Natural killer cell (primary cell): ENCODE data around the gene ABCA10. TPM values are rescaled to one million over a fixed set of nuclear protein-coding genes. Genes with fewer than 3 reads are reported as not detected.

ENCODE experiments used
- ATAC-seq, 3 donors: fragments of 150-1000 bp in 2 of 3; fragments of 200-7000 bp in 1 of 3; cut with Tn5 transposase; 1 replicate in 1 of 3; 2 replicates in 2 of 3; pipeline ENCODE4 v1.10.0; 2021; ENCODE audit warnings: mild to moderate bottlenecking in 2 of 3, moderate library complexity in 2 of 3
- DNase-seq, 2 donors: peaks; one replicate each; pipeline versions ENCODE4 v3.0.0 to v3.0.0-alpha.2; 2013 to 2021; ENCODE audit warnings: mixed read lengths in 1 of 2
- H3K27ac ChIP-seq: one replicate; pipeline ENCODE4 v1.5.1; 2013; ENCODE audit warnings: mild to moderate bottlenecking, low read length
- H3K27me3 ChIP-seq: one replicate; pipeline ENCODE4 v1.6.1; 2013; ENCODE audit warnings: low read length; ENCODE audit not compliant: control insufficient read depth, insufficient read depth
- H3K36me3 ChIP-seq: one replicate; pipeline ENCODE4 v1.6.1; 2013; ENCODE audit warnings: low read length; ENCODE audit not compliant: control insufficient read depth, insufficient read depth
- H3K4me1 ChIP-seq: one replicate; pipeline ENCODE4 v1.6.1; 2013; ENCODE audit warnings: low read length; ENCODE audit not compliant: control insufficient read depth, insufficient read depth
- H3K4me3 ChIP-seq: one replicate; pipeline ENCODE4 v1.5.1; 2013; ENCODE audit warnings: low read length
- H3K9me3 ChIP-seq: one replicate; pipeline ENCODE4 v1.6.1; 2013; ENCODE audit warnings: low read length; ENCODE audit not compliant: control insufficient read depth, insufficient read depth
- H3K27ac Mint-ChIP-seq, 2 donors: one replicate each; pipeline ENCODE4 v1.8.0; 2022; ENCODE audit warnings: mild to moderate bottlenecking in 2 of 2, mixed read lengths in 2 of 2, moderate library complexity in 1 of 2
- H3K27me3 Mint-ChIP-seq, 2 donors: one replicate each; pipeline ENCODE4 v1.8.0; 2022; ENCODE audit warnings: low read depth in 2 of 2, mixed read lengths in 2 of 2
- H3K36me3 Mint-ChIP-seq: one replicate; pipeline ENCODE4 v1.8.0; 2022; ENCODE audit warnings: mixed read lengths
- H3K4me1 Mint-ChIP-seq, 2 donors: one replicate each; pipeline ENCODE4 v1.8.0; 2022; ENCODE audit warnings: mixed read lengths in 2 of 2
- H3K4me3 Mint-ChIP-seq: one replicate; pipeline ENCODE4 v1.8.0; 2022; ENCODE audit warnings: mild to moderate bottlenecking, moderate library complexity, mixed read lengths
- H3K9me3 Mint-ChIP-seq, 2 donors: one replicate each; pipeline ENCODE4 v1.8.0; 2022; ENCODE audit warnings: mixed read lengths in 2 of 2
- CTCF ChIP-seq: fragments of 200-600 bp; IDR thresholded peaks from one replicate; pipeline ENCODE4 v1.8.0; 2022; ENCODE audit warnings: antibody characterized with exemption
- WGBS: methylation state at CpG from one replicate; pipeline ENCODE4 v1.1.7; 2013; ENCODE audit warnings: missing lambda C conversion rate; ENCODE audit not compliant: insufficient coverage; 5-methylcytosine and 5-hydroxymethylcytosine counted together
- intact Hi-C: fragments of 100-400 bp; cut with micrococcal nuclease; formaldehyde crosslinking; loops from one replicate; pipeline ENCODE4 v1.14.2; 2022
- total RNA-seq, 4 donors: library from RNA; stranded (reverse); fragments of 120-200 nt in 1 of 4; gene quantifications; one replicate each; pipeline versions ENCODE4 v1.2.3 to v1.2.4, GENCODE V29; 2013 to 2022

ABCA10 gene
- total RNA-seq, 3 donors from 2014 or later (not counting 1 experiment from before 2014, with no cell fraction given): 2.3 to 3.4 (median 2.7) TPM

DNA sequence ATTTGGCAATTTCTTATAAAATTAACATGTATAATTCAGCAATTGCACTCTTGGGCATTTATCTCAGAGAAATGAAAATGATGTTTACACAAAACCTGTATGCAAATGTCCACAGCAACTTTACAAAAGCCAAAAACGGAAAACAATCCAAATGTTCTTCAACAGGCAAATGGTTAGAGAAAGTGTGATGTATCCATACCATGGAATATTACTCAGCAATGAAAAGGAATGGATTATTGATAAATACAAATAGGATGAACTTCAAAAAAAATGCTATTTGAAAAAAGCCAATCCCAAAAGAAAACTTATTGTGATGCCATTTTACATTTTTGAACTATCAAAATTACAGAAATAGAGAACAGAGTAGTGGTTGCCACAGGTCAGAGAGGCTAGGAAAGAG lies 37.2 kb upstream of the ABCA10 start:
- Mint-ChIP-seq H3K4me3 (no peak overlapping the region), H3K27me3 (no peaks in the 10 kb centered on the region), H3K9me3 (no peaks in the 10 kb centered on the region), H3K36me3 (no peaks in the 10 kb centered on the region), H3K4me1 (no peaks in the 10 kb centered on the region), H3K27ac (no peak overlapping the region)
- no peak for TF ChIP-seq CTCF
- H3K4me3 ChIP-seq: no peak overlapping the region
- H3K27ac ChIP-seq: no peak overlapping the region
- H3K9me3 ChIP-seq: no peaks in the 10 kb centered on the region
- H3K4me1 ChIP-seq: no peaks in the 10 kb centered on the region
- intact Hi-C loops: no loop called here
- no CpG with 5 or more reads among the region's 1 CpG for WGBS
- ATAC-seq (no peak), DNase-seq (no peak)
- H3K27me3 ChIP-seq: no peaks in the 10 kb centered on the region
- peaks cover 4% of the 10 kb centered on the region for H3K36me3 ChIP-seq

- H3K4me1 ChIP-seq: no peaks in the 10 kb centered on the region
- TF ChIP-seq CTCF: no peak
- intact Hi-C loops: no loop called here
- Mint-ChIP-seq H3K9me3 (no peaks in the 10 kb centered on the region), H3K27ac (no peak overlapping the region), H3K4me1 (no peaks in the 10 kb centered on the region), H3K36me3 (peaks cover 9% of the 10 kb centered on the region), H3K27me3 (no peaks in the 10 kb centered on the region), H3K4me3 (no peak overlapping the region)
- H3K4me3 ChIP-seq: no peak overlapping the region
- no peaks in the 10 kb centered on the region for H3K9me3 ChIP-seq
- H3K27me3 ChIP-seq: no peaks in the 10 kb centered on the region
- no peak overlapping the region for H3K27ac ChIP-seq
- peaks cover 12% of the 10 kb centered on the region for H3K36me3 ChIP-seq
- 62% methylated on average over 1 of the region's 1 CpG for WGBS
- DNase-seq: no peak
- ATAC-seq: no peak
These were observed 25.6 kb upstream of the ABCA10 start for GRCh38 chr17:69254187-69254586.

GRCh38 chr17:69250641-69251040 lies 22.0 kb upstream of the ABCA10 start:
- TF ChIP-seq CTCF: no peak
- Mint-ChIP-seq H3K27ac (no peak overlapping the region), H3K36me3 (peaks cover 9% of the 10 kb centered on the region), H3K27me3 (no peaks in the 10 kb centered on the region), H3K4me3 (no peak overlapping the region), H3K9me3 (no peaks in the 10 kb centered on the region), H3K4me1 (no peaks in the 10 kb centered on the region)
- peaks cover 12% of the 10 kb centered on the region for H3K36me3 ChIP-seq
- H3K4me1 ChIP-seq: no peaks in the 10 kb centered on the region
- H3K27me3 ChIP-seq: no peaks in the 10 kb centered on the region
- H3K4me3 ChIP-seq: no peak overlapping the region
- H3K9me3 ChIP-seq: no peaks in the 10 kb centered on the region
- intact Hi-C loops: no loop called here
- H3K27ac ChIP-seq: no peak overlapping the region
- WGBS: 97% methylated on average over 4 of the region's 4 CpGs
- ATAC-seq (no peak), DNase-seq (no peak)

GRCh38 chr17:69246726-69247375 lies 18.2 kb upstream of the ABCA10 start:
- Histone ChIP-seq H3K4me1 (no peaks in the 10 kb centered on the region), H3K36me3 (no peaks in the 10 kb centered on the region), H3K4me3 (no peak overlapping the region), H3K27me3 (no peaks in the 10 kb centered on the region), H3K27ac (no peak overlapping the region), H3K9me3 (no peaks in the 10 kb centered on the region)
- Mint-ChIP-seq H3K36me3 (no peaks in the 10 kb centered on the region), H3K4me1 (no peaks in the 10 kb centered on the region), H3K9me3 (no peaks in the 10 kb centered on the region), H3K27ac (no peak overlapping the region), H3K4me3 (no peak overlapping the region), H3K27me3 (no peaks in the 10 kb centered on the region)
- TF ChIP-seq CTCF: peak; percentile 87
- WGBS: 100% methylated on average over 2 of the region's 4 CpGs
- intact Hi-C loops: loop anchor here (1.0 kb wide), 1 partner anchor 470 kb away; no protein-coding TSS in a partner anchor
- ATAC-seq (peak; percentile 47 to 52 (median 51)), DNase-seq (peak in 1 of 2 donors; percentile 59)
